ENCODE results near the gene LRRC73. TPM values are rescaled to one million over a fixed set of nuclear protein-coding genes. Genes with fewer than 3 reads are reported as not detected.

LRRC73 gene
- total and polyA plus RNA-seq, 9 of the 15 experiments (the other 6 are each of a cell fraction or from before 2014, with no cell fraction given) = 0.07 to 0.55 (median 0.16) TPM; not detected in 3

DNA sequence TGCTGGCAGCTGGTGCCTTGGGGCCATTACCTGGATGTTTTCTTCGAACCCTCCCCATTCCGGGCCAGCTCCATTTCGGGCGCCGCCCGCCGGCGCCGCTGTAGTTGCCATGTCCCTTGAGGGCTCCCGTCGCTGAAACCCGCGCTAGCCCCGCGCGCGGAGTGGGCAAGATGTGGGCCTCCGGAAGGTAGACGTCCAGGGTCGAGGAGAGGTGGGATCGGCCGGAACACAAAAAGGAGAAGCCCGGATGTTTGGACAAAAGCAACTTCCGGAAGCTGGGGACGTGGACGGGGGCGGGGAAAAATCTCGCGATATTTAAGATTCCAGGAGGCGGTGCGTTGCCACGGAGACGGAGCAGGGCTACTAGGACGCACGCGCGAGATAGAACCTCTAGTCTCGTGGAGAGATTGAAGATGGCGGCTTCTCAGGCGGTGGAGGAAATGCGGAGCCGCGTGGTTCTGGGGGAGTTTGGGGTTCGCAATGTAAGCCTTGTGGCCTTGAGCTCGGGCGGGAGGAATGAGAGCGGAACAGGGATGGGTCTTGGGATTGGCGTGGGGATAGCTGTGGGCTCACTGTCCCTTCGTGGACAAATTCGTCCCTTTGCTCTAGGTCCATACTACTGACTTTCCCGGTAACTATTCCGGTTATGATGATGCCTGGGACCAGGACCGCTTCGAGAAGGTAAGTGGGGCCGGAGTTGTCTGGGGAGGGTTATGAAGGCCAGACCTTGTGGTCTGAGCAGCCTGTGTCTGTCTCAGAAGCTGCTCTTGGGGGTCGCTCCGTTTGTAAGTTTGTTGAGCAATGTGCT lies 6.8 kb upstream of the LRRC73 start, which contains the start of the genes POLR1C and YIPF3 (continued):
- TF ChIP-seq GABPB1 (CRISPR knock-in tag; IDR thresholded peaks at IDR 0.05) = peak; percentile 97
- TF ChIP-seq EP300 (IDR thresholded peaks at IDR 0.05; ENCODE audit: low read length) = peak; percentile 38; the same call in 1 of the 2 replicates
- no peak for TF ChIP-seq EWSR1 (IDR thresholded peaks at IDR 0.05; ENCODE audit: borderline replicate concordance, low read depth, partially characterized antibody)
- no peak for TF ChIP-seq ZFP1 (CRISPR knock-in tag; IDR thresholded peaks at IDR 0.05)
- TF ChIP-seq, protein P1, sequence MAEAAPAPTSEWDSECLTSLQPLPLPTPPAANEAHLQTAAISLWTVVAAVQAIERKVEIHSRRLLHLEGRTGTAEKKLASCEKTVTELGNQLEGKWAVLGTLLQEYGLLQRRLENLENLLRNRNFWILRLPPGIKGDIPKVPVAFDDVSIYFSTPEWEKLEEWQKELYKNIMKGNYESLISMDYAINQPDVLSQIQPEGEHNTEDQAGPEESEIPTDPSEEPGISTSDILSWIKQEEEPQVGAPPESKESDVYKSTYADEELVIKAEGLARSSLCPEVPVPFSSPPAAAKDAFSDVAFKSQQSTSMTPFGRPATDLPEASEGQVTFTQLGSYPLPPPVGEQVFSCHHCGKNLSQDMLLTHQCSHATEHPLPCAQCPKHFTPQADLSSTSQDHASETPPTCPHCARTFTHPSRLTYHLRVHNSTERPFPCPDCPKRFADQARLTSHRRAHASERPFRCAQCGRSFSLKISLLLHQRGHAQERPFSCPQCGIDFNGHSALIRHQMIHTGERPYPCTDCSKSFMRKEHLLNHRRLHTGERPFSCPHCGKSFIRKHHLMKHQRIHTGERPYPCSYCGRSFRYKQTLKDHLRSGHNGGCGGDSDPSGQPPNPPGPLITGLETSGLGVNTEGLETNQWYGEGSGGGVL (CRISPR knock-in tag; IDR thresholded peaks at IDR 0.05) = no peak
- no peak for TF ChIP-seq SLC30A9 (CRISPR knock-in tag; IDR thresholded peaks at IDR 0.05)
- TF ChIP-seq ZC3H8 (IDR thresholded peaks at IDR 0.05) = no peak
- TF ChIP-seq ZNF699 (CRISPR knock-in tag; IDR thresholded peaks at IDR 0.05; ENCODE audit: insufficient replicate concordance) = no peak
- no peak for TF ChIP-seq MED1 (CRISPR knock-in tag; IDR thresholded peaks at IDR 0.05; ENCODE audit: borderline replicate concordance)
- TF ChIP-seq HNRNPLL (IDR thresholded peaks at IDR 0.05; ENCODE audit: low read depth, low read length, poor library complexity, severe bottlenecking) = peak; percentile 25
- peak; percentile 88 for TF ChIP-seq ZFX (CRISPR knock-in tag; IDR thresholded peaks at IDR 0.05)
- peak; percentile 77; the same call in 1 of the 2 replicates for TF ChIP-seq ZBTB7A (IDR thresholded peaks at IDR 0.05; ENCODE audit: borderline replicate concordance, control insufficient read depth, low read depth, low read length)
- TF ChIP-seq KLF1 (tag; IDR thresholded peaks at IDR 0.05) = no peak
- TF ChIP-seq TBL1XR1 (IDR thresholded peaks at IDR 0.05; ENCODE audit: low read length in 2 of 2) = peak in 1 of 2 experiments; percentile 56; a peak in 1 of 4 replicates
- TF ChIP-seq, protein P2, sequence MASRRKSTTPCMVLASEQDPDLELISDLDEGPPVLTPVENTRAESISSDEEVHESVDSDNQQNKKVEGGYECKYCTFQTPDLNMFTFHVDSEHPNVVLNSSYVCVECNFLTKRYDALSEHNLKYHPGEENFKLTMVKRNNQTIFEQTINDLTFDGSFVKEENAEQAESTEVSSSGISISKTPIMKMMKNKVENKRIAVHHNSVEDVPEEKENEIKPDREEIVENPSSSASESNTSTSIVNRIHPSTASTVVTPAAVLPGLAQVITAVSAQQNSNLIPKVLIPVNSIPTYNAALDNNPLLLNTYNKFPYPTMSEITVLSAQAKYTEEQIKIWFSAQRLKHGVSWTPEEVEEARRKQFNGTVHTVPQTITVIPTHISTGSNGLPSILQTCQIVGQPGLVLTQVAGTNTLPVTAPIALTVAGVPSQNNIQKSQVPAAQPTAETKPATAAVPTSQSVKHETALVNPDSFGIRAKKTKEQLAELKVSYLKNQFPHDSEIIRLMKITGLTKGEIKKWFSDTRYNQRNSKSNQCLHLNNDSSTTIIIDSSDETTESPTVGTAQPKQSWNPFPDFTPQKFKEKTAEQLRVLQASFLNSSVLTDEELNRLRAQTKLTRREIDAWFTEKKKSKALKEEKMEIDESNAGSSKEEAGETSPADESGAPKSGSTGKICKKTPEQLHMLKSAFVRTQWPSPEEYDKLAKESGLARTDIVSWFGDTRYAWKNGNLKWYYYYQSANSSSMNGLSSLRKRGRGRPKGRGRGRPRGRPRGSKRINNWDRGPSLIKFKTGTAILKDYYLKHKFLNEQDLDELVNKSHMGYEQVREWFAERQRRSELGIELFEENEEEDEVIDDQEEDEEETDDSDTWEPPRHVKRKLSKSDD (conservative IDR thresholded peaks at IDR 0.05; ENCODE audit: low read length) = peak; percentile 92; the same call in 1 of the 2 replicates
- TF ChIP-seq RBFOX2 (IDR thresholded peaks at IDR 0.05; ENCODE audit: low read depth, low read length) = peak; percentile 97
- peak; percentile 59 for TF ChIP-seq RBBP5 (IDR thresholded peaks at IDR 0.05; ENCODE audit: borderline replicate concordance, insufficient read depth, low read length, poor library complexity, severe bottlenecking)
- no peak for TF ChIP-seq CCNT2 (IDR thresholded peaks at IDR 0.05; ENCODE audit: borderline replicate concordance, extremely low read depth, insufficient read length, low read depth, low read length)
- TF ChIP-seq IRF2 (CRISPR knock-in tag; IDR thresholded peaks at IDR 0.05) = no peak
- TF ChIP-seq NCOA2 (IDR thresholded peaks at IDR 0.05; ENCODE audit: partially characterized antibody in 2 of 2) = no peak

Data from K562 (cell line).